Epithelial cell of esophagus (primary cell): ENCODE results near the gene PARD3.

Experiments used
- DNase-seq: peaks from one replicate; pipeline ENCODE4 v3.0.0; 2010; ENCODE audit warnings: low read depth
- H3K4me3 ChIP-seq: 2 replicates; pipeline ENCODE4 v1.5.1; 2011; ENCODE audit warnings: mild to moderate bottlenecking, low read length, control low read depth
- TF ChIP-seq, protein P1 (sequence below): IDR thresholded peaks from 2 replicates; pipeline ENCODE4 v1.5.1; 2011; ENCODE audit warnings: low read depth, mild to moderate bottlenecking, low read length, control low read depth, inconsistent platforms; ENCODE audit not compliant: insufficient read depth; ENCODE audit errors: missing control alignments

The PARD3 gene

DNA sequence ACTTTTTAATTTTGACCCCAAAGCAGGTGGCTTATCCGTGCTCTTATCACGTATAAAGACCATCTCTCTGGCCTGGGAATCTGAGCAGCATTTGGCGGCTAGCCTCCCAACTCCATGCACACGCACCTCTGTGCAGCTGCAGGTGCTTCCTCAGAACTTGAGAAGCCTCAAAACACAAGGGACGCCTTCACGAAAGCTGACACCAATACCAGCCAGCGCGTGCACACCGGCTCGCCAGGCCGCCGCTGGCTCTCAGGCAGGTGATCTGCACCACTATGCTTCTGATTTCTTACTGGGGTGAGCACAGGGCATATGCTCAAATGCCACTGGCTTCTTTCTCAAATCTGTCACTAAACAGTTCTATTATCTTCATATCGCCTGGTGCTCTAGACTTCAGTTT lies 145.0 kb downstream of the PARD3 start:
- H3K4me3 ChIP-seq = no peak overlapping the region
- DNase-seq = no peak
- TF ChIP-seq, protein P1, sequence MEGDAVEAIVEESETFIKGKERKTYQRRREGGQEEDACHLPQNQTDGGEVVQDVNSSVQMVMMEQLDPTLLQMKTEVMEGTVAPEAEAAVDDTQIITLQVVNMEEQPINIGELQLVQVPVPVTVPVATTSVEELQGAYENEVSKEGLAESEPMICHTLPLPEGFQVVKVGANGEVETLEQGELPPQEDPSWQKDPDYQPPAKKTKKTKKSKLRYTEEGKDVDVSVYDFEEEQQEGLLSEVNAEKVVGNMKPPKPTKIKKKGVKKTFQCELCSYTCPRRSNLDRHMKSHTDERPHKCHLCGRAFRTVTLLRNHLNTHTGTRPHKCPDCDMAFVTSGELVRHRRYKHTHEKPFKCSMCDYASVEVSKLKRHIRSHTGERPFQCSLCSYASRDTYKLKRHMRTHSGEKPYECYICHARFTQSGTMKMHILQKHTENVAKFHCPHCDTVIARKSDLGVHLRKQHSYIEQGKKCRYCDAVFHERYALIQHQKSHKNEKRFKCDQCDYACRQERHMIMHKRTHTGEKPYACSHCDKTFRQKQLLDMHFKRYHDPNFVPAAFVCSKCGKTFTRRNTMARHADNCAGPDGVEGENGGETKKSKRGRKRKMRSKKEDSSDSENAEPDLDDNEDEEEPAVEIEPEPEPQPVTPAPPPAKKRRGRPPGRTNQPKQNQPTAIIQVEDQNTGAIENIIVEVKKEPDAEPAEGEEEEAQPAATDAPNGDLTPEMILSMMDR = no peak

DNA sequence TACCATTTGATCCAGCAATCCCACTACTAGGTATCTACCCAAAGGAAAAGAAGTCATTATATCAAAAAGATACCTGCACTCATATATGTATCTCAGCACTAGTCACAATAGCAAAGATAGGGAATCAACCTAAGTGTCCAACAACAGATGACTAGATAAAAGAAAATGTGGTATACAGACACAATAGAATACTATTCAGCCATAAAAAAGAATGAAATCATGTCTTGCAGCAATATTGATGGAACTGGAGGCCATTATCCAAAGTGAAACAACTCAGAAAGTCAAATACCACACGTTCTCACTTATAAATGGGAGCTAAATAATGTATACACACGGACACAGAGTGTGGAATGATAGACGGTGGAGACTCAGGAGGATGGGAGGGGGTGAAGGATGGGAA lies 146.0 kb downstream of the PARD3 start:
- TF ChIP-seq, protein P1 = no peak
- DNase-seq = no peak

DNA sequence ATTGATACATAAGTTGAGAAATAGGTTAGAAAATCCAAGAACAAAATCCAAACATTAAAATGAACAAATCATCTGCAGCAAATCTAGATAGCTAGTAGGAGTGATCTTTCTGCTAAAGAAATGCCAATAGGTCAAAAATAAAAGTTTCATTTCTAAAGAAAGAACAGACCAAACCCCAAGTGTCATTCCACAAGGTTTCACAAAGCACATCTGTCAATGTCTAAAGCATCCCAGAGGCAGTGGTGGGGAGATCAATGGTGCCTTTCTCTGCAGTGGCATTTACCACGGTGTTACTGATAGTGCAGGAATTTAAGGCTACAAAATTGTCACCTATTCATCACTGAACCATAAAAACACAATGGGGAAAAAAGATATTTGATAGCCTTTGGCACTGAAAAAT lies 147.9 kb downstream of the PARD3 start:
- H3K4me3 ChIP-seq = no peak overlapping the region
- DNase-seq = no peak
- TF ChIP-seq, protein P1 = no peak

More for the DNA sequence above, 146.0 kb downstream of the PARD3 start:
- no peak overlapping the region for H3K4me3 ChIP-seq

DNA sequence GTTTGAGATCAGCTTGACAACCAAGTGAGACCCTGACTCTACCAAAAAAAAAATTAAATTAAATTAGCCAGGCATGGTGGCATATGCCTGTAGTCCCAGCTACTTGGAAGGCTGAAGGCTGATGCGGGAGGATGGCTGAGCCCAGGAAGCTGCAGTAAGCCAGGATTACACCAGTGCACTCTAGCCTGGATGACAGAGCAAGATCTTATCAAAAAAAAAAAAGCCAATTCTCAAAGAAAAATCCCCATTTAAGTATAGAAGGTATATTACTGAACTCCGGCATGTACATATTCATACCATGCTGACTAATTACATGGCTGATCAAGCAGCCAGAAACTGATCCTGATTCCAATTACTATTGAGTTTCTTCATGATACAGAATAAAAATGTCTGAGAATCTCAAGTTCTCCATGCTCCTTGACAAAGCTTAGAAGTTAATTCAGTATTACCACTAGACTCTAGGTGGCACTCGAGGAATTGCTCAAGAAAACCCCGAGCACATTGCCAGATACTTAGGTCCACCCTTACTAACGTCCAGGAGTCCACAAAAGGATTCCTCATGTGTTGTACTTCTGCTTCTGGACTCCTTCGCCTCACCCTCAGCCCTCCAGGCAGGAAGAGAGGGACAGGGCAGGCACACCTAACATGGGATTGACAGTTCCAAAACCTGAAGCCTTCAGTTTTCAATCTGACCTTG lies 148.9 kb downstream of the PARD3 start:
- DNase-seq = peak; percentile 94
- H3K4me3 ChIP-seq = no peak overlapping the region
- TF ChIP-seq, protein P1 = peak; percentile 66

DNA sequence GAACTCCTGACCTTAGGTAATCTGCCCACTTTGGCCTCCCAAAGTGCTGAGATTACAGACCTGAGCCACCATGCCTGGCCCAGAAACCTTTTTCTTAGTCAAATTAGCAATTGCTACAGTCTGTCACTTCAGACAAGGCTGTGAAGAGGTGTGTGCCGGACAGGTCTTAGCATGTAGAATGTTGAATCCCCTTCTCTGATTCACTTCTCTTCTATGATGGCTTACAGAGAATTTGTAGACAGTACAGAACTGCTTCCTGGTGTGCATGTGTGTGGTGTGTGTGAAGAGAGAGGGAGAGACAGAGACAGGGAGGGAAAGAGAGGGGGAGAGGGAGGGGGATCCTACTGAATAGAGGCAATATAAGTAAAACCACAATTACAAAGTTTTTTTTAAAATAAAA lies 150.4 kb downstream of the PARD3 start:
- DNase-seq = peak; percentile 96
- TF ChIP-seq, protein P1 = no peak
- H3K4me3 ChIP-seq = no peak overlapping the region

DNA sequence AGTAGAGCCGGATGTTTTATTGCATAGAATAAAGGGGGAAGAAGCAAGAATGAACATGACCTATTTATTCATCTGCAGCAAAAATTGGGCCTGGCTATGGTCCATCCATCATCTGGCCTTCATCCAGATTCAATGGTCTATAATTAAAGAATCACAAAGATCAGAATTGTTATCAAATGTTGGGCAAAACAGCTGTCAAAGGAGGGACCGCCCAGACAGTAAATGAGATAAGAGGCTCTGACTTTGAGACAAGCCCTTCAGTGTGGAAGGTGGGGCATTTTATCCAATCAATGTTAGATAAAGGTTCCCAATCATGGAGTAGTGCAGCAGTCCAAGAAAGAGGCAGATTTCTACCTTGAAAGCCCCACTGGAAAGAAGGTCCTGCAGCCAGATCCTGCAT lies 153.5 kb downstream of the PARD3 start:
- no peak for DNase-seq
- H3K4me3 ChIP-seq = no peak overlapping the region
- TF ChIP-seq, protein P1 = no peak

DNA sequence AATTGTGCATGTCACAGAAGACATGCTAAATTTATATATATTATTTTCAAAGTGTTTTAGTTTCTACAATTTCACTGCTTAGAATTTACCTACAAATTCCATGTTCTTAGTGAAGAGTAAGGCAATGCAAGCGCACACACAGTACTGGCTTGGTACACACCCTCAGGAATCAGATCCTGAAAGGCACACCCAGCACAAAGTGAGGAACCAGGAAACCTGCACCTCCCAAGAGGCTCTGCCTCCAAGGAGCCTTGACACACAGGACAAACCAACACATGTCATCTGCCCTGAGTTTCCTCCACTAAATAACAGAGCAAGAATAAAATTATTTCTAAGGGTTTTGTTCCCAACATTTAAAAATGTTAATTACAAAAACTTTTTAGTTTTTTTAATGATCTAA lies 156.2 kb downstream of the PARD3 start:
- TF ChIP-seq, protein P1 = no peak
- H3K4me3 ChIP-seq = no peak overlapping the region

More for the DNA sequence above, 156.2 kb downstream of the PARD3 start:
- peak; percentile 48 for DNase-seq
